Endothelial cell of umbilical vein (primary cell): Measurements from ENCODE around the gene PPM1M. TPM values are rescaled to one million over a fixed set of nuclear protein-coding genes. Genes with fewer than 3 reads are reported as not detected.

ENCODE experiments used
- Bru-seq: library from RNA; stranded (reverse); fragments of 400-500 nt; gene quantifications from one replicate; lab custom pipeline; 2021; lab: Mats Ljungman, UMichigan
- BruChase-seq, 2 experiments: library from RNA; stranded (reverse); fragments of 400-500 nt; gene quantifications; one replicate each; lab custom pipeline; 2021; lab: Mats Ljungman, UMichigan
- BruUV-seq: library from RNA; stranded (reverse); fragments of 400-500 nt; replicated peaks from 2 replicates; lab custom pipeline; 2021; lab: Mats Ljungman, UMichigan
- CTCF ChIA-PET: fragments of 300-600, 350-600 bp; sonication (Branson Sonifier 250); formaldehyde crosslinking; loops from one replicate; lab custom pipeline; 2021; ENCODE audit warnings: antibody characterized with exemption, inconsistent platforms; lab: Charles Lee
- POLR2A ChIA-PET: fragments of 300-600, 350-600 bp; sonication (Branson Sonifier 250); formaldehyde crosslinking; loops from one replicate; lab custom pipeline; 2021; ENCODE audit warnings: antibody characterized with exemption, inconsistent platforms; lab: Charles Lee
- DNase-seq: peaks from one replicate; pipeline ENCODE4 v3.0.0-alpha.2; 2011; ENCODE audit warnings: low read depth, low spot score
- FAIRE-seq: peaks from 2 replicates; lab custom pipeline; 2011; peaks lifted over from hg19 to GRCh38; lab: Jason Lieb, UNC
- H2AFZ ChIP-seq: 2 replicates; pipeline ENCODE4 v1.6.0; 2012; ENCODE audit warnings: low read depth, low read length, control low read depth, inconsistent platforms
- H3K27ac ChIP-seq: 2 replicates; pipeline ENCODE4 v1.5.1; 2011; ENCODE audit warnings: low read depth, mild to moderate bottlenecking, control low read depth, low read length, moderate library complexity; ENCODE audit not compliant: insufficient read depth
- H3K27me3 ChIP-seq, 2 experiments: 2 replicates each; pipeline versions ENCODE4 v1.6.0 to v1.6.1; 2011; ENCODE audit warnings: low read length in 2 of 2, mixed read lengths in 1 of 2; ENCODE audit not compliant: control insufficient read depth in 2 of 2, insufficient read depth in 2 of 2
- H3K36me3 ChIP-seq, 2 experiments: 2 replicates in 1 of 2; 3 replicates in 1 of 2; pipeline ENCODE4 v1.5.1; 2011; ENCODE audit warnings: low read length in 2 of 2, mild to moderate bottlenecking in 1 of 2, moderate library complexity in 1 of 2; ENCODE audit not compliant: control insufficient read depth in 2 of 2, insufficient read depth in 2 of 2; ENCODE audit errors: extremely low read depth in 1 of 2
- H3K4me1 ChIP-seq: 3 replicates; pipeline ENCODE4 v1.5.1; 2011; ENCODE audit warnings: mild to moderate bottlenecking, low read length; ENCODE audit not compliant: control insufficient read depth, insufficient read depth; ENCODE audit errors: extremely low read depth
- H3K4me2 ChIP-seq: 2 replicates; pipeline ENCODE4 v1.6.1; 2011; ENCODE audit warnings: low read length, control low read depth, mixed read lengths; ENCODE audit not compliant: insufficient read depth
- H3K4me3 ChIP-seq, 3 experiments: fragments of 200-600 bp in 1 of 3; sonication (generic), shearing (Covaris generic) in 1 of 3; replicated peaks in 1 of 3; 2 replicates each; pipeline ENCODE4 v1.5.1; 2011 to 2016; ENCODE audit warnings: control low read depth in 3 of 3, low read length in 3 of 3, mild to moderate bottlenecking in 2 of 3, inconsistent platforms in 1 of 3, low read depth in 1 of 3, moderate library complexity in 1 of 3; ENCODE audit not compliant: insufficient read depth in 1 of 3
- H3K79me2 ChIP-seq: 2 replicates; pipeline ENCODE4 v1.6.0; 2012; ENCODE audit warnings: low read length, inconsistent platforms; ENCODE audit not compliant: control insufficient read depth, insufficient read depth
- H3K9ac ChIP-seq: replicated peaks from 2 replicates; pipeline ENCODE3; 2011; ENCODE audit warnings: low read length, control low read depth; ENCODE audit not compliant: insufficient read depth; ENCODE audit errors: extremely low read depth
- H3K9me1 ChIP-seq: replicated peaks from 3 replicates; pipeline ENCODE4 v1.6.0; 2011; ENCODE audit warnings: mild to moderate bottlenecking, low read length; ENCODE audit not compliant: control insufficient read depth, insufficient read depth; ENCODE audit errors: extremely low read depth
- H3K9me3 ChIP-seq: replicated peaks from 2 replicates; pipeline ENCODE4 v1.5.1; 2012; ENCODE audit warnings: low read length, inconsistent platforms; ENCODE audit not compliant: control insufficient read depth, insufficient read depth
- H4K20me1 ChIP-seq: replicated peaks from 2 replicates; pipeline ENCODE3; 2011; ENCODE audit warnings: mild to moderate bottlenecking, low read length; ENCODE audit not compliant: control insufficient read depth, insufficient read depth; ENCODE audit errors: extremely low read depth
- CTCF ChIP-seq, 2 donors: IDR thresholded peaks; 1 replicate in 1 of 2; 2 replicates in 1 of 2; pipeline ENCODE4 v1.5.1; 2011; ENCODE audit warnings: low read length in 2 of 2, mild to moderate bottlenecking in 2 of 2, moderate library complexity in 2 of 2, control low read depth in 1 of 2, inconsistent platforms in 1 of 2, low read depth in 1 of 2; ENCODE audit not compliant: insufficient read depth in 1 of 2; ENCODE audit errors: extremely low read depth in 1 of 2
- EZH2 ChIP-seq: IDR thresholded peaks from 2 replicates; pipeline ENCODE4 v1.6.1; 2012; ENCODE audit warnings: borderline replicate concordance, low read depth, mild to moderate bottlenecking, moderate library complexity, low read length, inconsistent platforms; ENCODE audit not compliant: severe bottlenecking
- FOS ChIP-seq: IDR thresholded peaks from 2 replicates; pipeline ENCODE4 v1.6.1; 2011; ENCODE audit warnings: mild to moderate bottlenecking, low read length, moderate library complexity, borderline replicate concordance; ENCODE audit not compliant: insufficient read depth
- GATA2 ChIP-seq: IDR thresholded peaks from 2 replicates; pipeline ENCODE4 v1.7.0; 2011; ENCODE audit warnings: low read depth, mild to moderate bottlenecking, moderate library complexity, mixed read lengths, low read length; ENCODE audit not compliant: insufficient read length, insufficient read depth
- JUN ChIP-seq: IDR thresholded peaks from 2 replicates; pipeline ENCODE4 v1.6.1; 2011; ENCODE audit warnings: borderline replicate concordance, low read depth; ENCODE audit not compliant: insufficient read length, insufficient read depth
- MAX ChIP-seq: IDR thresholded peaks from 2 replicates; pipeline ENCODE4 v1.6.1; 2011; ENCODE audit not compliant: insufficient read depth, insufficient read length
- MYC ChIP-seq: IDR thresholded peaks from one replicate; pipeline ENCODE4 v1.6.1; 2011; ENCODE audit warnings: mild to moderate bottlenecking, low read depth, low read length
- POLR2A ChIP-seq: IDR thresholded peaks from 2 replicates; pipeline ENCODE4 v1.6.1; 2012; ENCODE audit warnings: low read depth, mild to moderate bottlenecking, control low read depth, low read length
- POLR2AphosphoS5 ChIP-seq: IDR thresholded peaks from 2 replicates; pipeline ENCODE4 v1.6.1; 2012; ENCODE audit warnings: low read depth, mild to moderate bottlenecking, control low read depth, low read length, moderate library complexity; ENCODE audit not compliant: insufficient read depth
- dilution Hi-C: fragments of 300-500 bp; cut with MboI; formaldehyde crosslinking; loops from one replicate; pipeline ENCODE4 v1.15.0; 2019; ENCODE audit warnings: low sequenced_read_pairs; ENCODE audit not compliant: extremely low pct_ligation_motif_present
- intact Hi-C: fragments of 100-400 bp; cut with micrococcal nuclease; formaldehyde crosslinking; loops from one replicate; pipeline ENCODE4 v1.10.0; 2022
- long read RNA-seq: library from polyadenylated mRNA; stranded (forward); transcript quantifications from one replicate; pipeline ENCODE4 v2.0.0, GENCODE V29; 2021
- polyA minus RNA-seq, 3 experiments: library from RNA; depleted of rRNA, polyadenylated mRNA; stranded (reverse); fragments of >200 nt; gene quantifications; 1 replicate in 1 of 3; 2 replicates in 2 of 3; pipeline ENCODE4 v1.2.3, GENCODE V29; 2011
- polyA plus RNA-seq, 4 experiments: library from polyadenylated mRNA; depleted of rRNA in 3 of 4; stranded (reverse) in 3 of 4; unstranded in 1 of 4; fragments of >200 nt; gene quantifications; 2 replicates each; pipeline versions ENCODE4 v1.2.1 to v1.2.3, GENCODE V29; 2011 to 2012; ENCODE audit warnings: missing spikeins in 1 of 4
- total RNA-seq: library from RNA; stranded (reverse); gene quantifications from 2 replicates; pipeline ENCODE4 v1.2.3, GENCODE V29; 2021

Gene PPM1M
- 13.0 and 13.7 TPM in 2 replicates for total RNA-seq
- 17.5 and 19.4 TPM in 2 replicates for polyA plus RNA-seq
- 17.0 and 18.8 TPM in 2 replicates for polyA plus RNA-seq (2011; cell fraction: cytosol; rRNA removed)
- 41.2 and 45.2 TPM in 2 replicates for polyA plus RNA-seq (2011; cell fraction: nucleus; rRNA removed)
- polyA plus RNA-seq (2012), result 12.7 and 17.3 TPM in 2 replicates
- 19.9 and 21.2 TPM in 2 replicates for polyA minus RNA-seq
- polyA minus RNA-seq (2011; cell fraction: cytosol; rRNA and poly(A)+ RNA removed), result 4.9 TPM
- polyA minus RNA-seq (2011; cell fraction: nucleus; rRNA and poly(A)+ RNA removed), result 5.7 and 6.5 TPM in 2 replicates
- Bru-seq, nascent RNA, result percentile 42 among the genes with signal in this experiment
- percentile 52 among the genes with signal in this experiment for BruChase-seq, experiment 1, labeled RNA remaining after a 6-hour chase
- BruChase-seq, experiment 2, labeled RNA remaining after a 2-hour chase, result percentile 48 among the genes with signal in this experiment
- long read RNA-seq, transcript PPM1M-202 (10 exons, 2,193 nt), result major isoform, 6 of 41 reads
- long read RNA-seq, partial matches to known transcripts, result 2 of 41 reads
- long read RNA-seq, other reads (novel, unspliced or antisense), result 33 of 41 reads

GRCh38 chr3:52245322-52246263, at the start of gene PPM1M:
PPM1M (plus strand) TSS chr3:52245759; CDS start chr3:52245825, 66 bp downstream.
- TF ChIP-seq EZH2 (no peak), CTCF (IDR thresholded peaks at IDR 0.05; ENCODE audit: extremely low read depth in 1 of 2, insufficient read depth in 1 of 2, low read depth in 1 of 2, low read length in 2 of 2) (no peak), GATA2 (no peak), MAX (peak; percentile 10), POLR2AphosphoS5 (peak; percentile 87), POLR2A (no peak), FOS (no peak), JUN (no peak), MYC (no peak)
- no peaks in the 10 kb centered on the region for H4K20me1 ChIP-seq
- intact Hi-C loops, result no loop called here
- POLR2A ChIA-PET, result no interaction called here
- H3K9me3 ChIP-seq, result no peaks in the 10 kb centered on the region
- peak within 1 kb of the TSS; percentile 32 for H3K4me2 ChIP-seq
- no peaks in the 10 kb centered on the region for H3K27me3 ChIP-seq
- dilution Hi-C loops, result no loop called here
- BruUV-seq, result no TSS peak
- H3K4me3 ChIP-seq, result peak within 1 kb of the TSS in 2 of 3 experiments; percentile 23 to 35
- H3K9me1 ChIP-seq, result no peaks in the 10 kb centered on the region
- CTCF ChIA-PET, result interaction anchor here (1.0 to 1.8 kb wide), 5 partner anchors 14 to 94 kb away, joined by 3 to 8 read pairs (median 3); no protein-coding TSS in a partner anchor
- H3K9ac ChIP-seq, result peak within 1 kb of the TSS; percentile 40
- H3K36me3 ChIP-seq, result peaks cover 0 to 13% of the 10 kb centered on the region in 2 experiments
- DNase-seq (peak; percentile 51), FAIRE-seq (peak; percentile 68)
- no peaks in the 10 kb centered on the region for H3K79me2 ChIP-seq
- H2AFZ ChIP-seq, result peak within 1 kb of the TSS; percentile 76
- peak within 1 kb of the TSS; percentile 62 for H3K27ac ChIP-seq
- H3K4me1 ChIP-seq, result peaks cover 24% of the 10 kb centered on the region
